Measurements from ENCODE around the gene GAN.

GAN gene

DNA sequence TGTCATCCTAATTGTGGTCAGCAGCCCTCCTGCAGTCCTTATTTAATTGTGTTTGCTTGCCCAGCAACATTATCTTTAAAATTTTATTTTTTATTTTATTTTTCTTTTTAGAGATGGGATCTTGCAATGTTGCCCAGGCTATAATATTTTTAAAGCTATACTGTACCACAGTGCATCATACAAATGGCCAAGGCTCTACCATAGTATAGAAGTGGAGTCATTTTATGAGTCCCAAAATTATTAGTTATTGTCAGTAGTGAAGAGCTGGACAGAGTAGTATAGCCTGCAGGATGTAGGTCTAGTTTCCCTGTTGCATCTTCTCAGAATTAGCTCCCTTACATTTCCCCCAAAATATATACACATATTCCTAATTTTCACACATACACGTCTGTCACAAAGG, 44.1 kb downstream of the GAN start:
- no peak for DNase-seq

DNA sequence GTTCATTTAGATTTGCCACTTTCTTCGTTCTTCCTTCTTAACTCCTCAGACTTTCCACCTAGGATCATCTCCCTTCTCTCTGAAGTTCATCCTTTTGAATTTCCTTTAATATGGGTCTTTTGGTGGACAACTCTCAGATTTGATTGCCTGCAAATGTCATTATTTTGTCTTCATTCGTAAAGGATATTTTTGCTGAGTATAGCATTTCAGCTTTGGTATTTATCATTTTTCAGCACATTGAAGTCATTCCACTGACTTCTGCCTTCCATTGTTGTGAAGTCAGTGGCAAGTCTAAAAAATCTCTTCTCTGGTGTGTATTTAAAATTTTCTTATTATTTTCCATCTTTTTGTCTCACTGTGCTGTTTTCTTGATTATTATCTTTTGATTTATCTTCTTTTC, 45.4 kb downstream of the GAN start:
- no peak for DNase-seq

DNA sequence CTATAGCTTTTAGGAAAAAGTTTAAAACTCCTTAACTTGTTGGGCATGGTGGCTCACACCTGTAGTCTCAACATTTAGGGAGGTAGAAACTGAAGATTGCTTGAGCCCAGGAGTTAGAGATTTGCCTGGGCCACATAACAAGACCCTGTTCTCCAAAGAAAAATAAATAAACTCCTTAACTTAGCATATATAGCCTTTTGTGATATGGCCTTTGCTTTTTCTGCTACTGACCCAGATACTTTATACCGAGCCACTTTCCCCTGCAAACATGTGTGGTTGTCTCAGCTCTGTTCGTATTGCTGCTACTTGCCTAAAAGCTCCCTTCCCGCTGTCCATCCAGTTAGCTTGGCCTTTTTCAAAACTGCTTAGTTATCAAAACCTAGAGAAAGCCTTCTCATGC, 51.0 kb downstream of the GAN start:
- DNase-seq: no peak

DNA sequence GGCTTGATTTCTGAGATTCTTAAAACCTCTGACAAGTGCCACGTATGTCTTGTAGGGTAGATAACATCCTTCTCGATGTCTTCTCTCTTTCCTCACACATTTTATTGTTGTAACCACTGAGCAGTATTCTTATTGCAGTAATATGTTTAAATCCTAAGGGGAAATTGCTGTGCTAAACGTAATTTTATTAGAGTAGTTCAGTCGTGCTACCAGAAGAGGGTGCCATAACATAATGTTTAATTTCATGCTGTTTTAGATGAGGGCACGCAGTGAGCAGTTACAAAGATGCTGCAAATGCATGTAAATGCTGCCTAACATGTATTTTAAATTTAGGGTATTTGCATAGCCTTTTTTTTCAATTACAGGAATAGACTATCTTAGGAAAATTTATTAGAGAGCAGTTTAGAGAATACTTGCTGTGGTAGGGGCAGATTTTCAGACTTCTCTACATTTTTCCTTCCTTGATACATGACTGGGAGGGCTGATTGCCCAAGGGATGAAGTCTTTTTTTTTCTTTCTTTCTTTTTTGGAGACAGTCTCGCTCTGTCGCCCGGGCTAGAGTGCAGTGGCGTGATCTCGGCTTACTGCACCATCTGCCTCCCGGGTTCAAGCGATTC, 51.7 kb downstream of the GAN start:
- DNase-seq: peak; percentile 51

DNA sequence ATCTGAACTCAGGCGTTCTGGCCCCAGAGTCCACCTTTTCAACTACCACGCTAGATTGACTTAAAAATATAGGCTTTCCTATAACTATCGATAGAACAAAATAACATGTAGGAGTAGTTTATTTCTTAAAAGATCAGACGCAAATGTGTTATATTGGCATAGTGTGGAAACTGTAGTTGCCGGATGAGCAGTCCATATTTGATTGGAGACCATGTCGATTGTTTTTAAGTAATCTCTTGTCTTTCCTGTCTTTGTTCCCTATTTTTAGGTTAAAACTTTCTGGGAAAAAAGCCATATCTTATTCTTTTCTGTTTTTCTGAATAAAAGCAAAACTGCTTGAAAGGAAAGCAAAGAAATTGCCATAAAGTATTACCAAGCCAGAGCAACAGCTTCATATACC, 53.1 kb downstream of the GAN start:
- no peak for DNase-seq

DNA sequence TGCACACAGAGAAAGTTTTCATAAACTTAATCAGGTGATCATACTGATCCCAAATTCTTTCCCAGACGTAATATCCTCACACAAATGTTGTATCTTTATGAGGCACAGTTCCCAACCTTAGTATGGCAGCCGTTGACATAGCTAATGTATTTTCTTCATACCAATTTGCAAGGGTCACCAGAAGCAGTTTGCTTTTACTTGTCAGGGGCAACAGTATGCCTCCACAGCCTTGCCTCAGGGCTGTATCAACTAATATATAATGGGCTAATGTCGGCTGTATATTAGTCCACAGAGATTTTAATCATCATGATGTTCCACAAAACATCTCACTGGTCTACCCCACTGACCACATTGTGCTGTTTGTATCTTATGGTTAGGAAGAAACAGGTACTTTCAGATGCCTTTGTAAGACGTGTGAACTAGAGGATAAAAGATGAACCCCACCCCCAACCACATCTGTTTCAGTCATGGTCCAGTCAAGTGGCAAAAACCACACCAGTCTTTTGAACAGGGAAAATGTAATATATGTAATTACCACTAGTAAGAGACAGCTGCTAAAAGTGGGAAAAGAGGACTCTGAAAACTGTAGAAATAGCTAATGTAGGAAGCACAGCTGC, 55.2 kb downstream of the GAN start:
- DNase-seq: no peak

DNA sequence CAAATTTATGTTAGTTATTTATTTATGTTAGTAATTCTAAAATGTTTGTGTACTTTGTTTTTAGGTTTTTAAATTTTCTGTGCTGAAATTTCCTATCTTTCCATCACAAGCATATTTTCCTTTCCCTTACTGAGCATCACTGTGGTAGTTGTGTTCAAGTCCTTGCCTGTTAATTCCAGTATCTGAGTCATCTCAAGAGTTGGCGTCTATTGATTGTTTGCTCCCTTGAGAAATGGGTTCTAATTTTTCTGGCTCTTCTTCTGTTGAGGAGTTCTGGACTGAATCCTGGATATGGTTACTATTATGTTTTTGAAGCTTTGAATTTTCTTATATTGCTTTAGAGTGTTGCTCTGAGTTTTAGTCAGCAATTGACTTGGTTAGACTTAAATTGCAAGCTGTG, 56.3 kb downstream of the GAN start:
- DNase-seq: no peak

DNA sequence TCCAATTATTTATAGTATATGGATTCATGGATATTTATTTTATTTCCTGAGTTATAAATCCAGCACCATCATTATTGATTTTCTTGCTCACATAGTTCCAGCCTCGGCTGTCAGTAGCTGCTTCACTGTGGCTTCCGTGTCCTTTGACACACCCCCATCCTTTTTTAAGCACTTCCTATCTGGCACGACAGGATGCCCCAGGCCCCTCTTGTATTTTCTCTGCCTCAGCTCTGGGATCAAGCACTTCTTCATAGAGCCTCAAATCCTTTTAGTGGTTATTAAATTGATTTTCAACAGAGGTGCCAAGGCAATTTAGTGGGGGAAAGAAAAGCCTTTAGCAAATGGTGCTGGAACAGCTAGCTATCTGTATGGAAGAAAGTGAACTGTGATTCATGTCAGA, 59.8 kb downstream of the GAN start:
- DNase-seq: no peak

DNA sequence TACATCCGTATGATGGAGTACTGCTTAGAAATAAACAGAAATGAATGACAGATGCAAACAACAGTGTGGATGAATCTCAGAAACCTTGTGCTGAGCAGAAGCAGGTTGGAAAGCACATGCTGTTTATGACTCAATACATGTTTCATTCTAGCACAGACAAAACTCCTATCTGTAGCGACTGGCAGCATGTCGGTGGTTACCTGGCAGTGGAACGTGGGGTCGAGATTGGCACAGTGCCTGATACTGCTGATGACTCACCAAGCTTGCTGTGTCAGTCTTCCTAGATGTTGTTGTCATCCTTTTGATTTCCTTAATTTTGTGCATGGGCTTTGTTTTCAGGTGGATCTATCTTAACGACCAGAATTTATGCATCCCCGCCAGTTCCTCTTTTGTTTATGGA, 62.1 kb downstream of the GAN start:
- no peak for DNase-seq

DNA sequence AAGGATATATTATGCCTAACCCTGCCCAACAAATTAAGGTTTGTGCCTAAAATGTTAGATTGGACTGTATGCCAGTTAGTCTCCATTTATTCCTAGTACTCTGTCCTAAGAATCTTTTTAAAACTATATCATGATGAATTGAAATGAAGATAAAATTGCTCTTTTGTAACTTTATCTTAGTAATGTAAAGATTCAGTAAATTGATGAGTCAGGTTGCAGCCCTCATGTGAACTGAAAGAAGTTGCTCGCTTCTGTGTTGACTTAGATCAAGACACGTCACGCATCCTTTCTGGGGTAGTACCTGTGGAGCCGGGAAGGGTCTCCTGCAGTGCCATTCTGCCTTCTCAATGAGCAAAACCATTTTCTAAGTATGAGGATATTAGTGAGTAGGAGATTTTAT, 63.3 kb downstream of the GAN start:
- no peak for DNase-seq

DNA sequence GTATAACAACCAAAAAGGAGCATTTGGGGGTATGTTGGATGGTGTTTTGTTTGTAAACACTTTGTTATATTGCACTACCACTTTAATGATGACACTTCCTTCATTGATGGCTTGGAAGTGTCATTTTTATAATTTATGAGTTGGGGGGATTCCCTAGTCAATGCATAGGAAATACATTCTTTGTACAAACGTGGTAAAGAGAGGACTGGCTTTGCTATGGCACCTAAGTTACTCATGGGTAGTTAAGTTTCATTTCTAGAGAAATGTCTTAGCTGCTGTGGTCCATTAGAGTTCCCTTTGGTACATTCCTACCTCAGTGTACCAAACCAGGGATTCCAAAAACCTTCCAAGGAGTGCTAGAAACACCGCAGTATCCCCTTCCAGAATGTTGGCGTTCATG, 66.2 kb downstream of the GAN start:
- DNase-seq: no peak

DNA sequence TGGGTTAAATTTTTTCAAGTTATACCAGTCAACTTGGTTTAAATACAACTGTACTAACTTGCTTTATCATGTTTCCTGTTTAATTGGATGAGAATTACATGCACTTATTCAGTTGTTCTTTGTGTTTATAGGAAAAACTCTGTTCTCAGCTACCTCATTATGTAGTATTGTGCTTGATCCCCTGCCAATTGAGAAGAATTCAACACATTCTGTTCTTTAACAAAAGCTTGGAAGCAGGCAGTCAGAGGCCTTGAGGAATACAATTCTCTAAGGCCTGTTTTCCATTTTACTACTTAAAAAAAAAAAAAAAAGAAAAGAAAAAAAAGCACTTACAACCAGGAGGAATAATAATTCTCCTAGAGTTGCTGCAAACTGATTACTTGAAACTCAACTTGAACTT, 69.2 kb downstream of the GAN start:
- DNase-seq: peak; percentile 33

DNA sequence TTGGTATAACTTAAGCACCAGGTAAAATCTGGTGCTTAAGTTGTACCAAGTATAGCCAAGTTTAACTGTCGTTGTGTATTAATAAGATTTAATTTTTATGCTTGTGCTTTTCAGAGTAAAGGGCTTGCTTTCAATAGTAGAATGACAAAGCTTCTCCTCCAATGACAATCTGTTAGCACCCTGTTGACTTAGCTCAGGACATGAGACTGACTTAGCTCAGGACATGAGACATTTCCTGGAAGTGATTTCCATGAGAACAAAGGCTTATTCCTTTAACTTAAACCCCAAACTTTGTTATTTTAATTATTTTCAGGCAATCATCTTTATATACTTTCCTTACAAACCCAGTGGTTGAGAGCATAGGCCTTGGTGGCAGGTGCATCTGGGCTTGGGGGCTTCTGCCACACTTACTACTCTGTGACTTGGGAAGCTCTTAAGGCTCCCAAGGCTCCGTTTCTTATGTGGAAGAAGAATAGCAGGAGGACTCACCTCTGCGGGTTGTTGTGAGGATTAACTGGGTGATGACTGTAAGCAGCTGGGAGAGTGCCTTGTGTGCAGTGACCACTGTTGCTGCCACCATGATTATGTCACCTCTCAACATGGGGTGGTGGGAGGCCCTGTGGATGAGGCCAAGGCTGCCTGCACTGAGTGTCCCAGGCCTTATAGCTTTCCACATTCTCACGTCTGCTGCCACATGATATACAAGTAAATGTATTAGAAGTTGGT, 70.4 kb downstream of the GAN start:
- DNase-seq: no peak

DNA sequence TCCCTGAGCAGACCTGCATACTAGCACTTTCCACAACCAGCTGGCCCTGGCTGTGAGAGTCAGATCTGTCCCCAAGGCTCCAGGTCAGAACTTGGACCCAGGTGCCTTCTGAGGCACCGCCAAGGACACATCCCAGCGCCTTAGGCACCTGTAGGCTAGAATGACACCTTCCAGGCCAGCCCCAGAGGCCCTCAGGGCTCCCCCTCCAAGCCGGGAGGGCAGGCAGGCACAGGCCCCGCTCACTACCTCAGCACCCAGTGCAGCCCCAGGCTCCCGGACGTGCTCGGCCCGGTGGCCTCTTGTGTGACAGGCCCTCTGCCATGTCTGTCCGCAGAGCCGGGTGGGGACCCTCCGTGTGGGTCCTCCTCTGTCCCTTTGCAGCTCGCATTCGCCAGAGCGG, 73.6 kb downstream of the GAN start:
- DNase-seq: no peak

DNA sequence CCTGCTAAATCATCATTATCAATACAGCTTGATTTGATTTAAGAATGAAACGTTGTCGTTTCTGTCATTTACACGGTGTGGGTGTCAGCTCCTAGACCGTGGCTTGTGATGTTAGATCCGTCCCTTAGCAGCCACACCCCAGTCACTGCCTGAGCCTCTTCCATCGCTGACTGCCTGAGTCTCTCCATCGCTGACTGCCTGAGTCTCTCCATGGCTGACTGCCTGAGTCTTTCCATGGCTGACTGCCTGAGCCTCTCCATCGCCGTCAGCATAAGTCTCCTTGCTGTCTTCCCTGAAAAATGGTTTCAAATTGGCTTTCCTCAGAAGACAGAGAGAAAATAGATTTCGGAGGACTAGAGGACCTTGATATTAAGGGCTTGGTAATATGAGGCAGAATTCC, 76.1 kb downstream of the GAN start:
- no peak for DNase-seq

DNA sequence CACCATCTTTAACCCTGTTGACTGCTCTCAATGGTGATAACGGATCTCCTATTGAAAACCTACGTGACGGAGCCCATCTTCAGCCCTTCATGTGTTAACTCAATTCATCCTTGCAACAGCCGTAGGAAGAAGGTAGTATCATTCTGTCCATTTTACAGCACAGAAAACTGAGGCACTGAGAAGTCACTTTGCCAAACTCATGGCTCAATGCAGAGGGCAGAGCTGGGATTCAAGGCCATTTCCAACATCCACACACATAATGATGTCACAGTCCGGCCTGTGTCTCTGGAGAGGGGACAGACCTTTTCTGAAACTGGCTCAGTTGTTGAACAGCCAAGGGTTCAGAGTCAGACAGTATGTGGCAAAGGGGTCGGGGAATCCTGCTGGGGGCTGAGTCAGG, 77.2 kb downstream of the GAN start:
- DNase-seq: no peak

DNA sequence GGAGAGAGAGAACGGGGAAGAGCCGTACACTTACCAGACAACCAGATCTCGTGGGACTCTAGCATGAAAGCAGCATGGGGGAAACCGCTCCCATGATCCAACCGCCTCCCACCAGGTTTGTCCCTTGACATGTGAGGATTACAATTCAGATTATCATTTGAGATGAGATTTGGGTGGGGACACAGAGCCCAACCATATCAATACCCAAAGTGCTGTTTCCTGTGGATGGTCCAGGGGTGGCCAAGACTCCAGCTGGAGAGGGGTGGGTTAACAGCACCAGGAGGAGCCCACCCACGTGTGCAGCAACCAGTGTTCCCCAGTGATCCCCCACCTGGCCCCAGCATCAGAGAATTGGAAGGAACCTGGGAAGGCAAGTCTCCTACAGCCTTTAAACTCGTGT, 79.7 kb downstream of the GAN start:
- DNase-seq: no peak

DNA sequence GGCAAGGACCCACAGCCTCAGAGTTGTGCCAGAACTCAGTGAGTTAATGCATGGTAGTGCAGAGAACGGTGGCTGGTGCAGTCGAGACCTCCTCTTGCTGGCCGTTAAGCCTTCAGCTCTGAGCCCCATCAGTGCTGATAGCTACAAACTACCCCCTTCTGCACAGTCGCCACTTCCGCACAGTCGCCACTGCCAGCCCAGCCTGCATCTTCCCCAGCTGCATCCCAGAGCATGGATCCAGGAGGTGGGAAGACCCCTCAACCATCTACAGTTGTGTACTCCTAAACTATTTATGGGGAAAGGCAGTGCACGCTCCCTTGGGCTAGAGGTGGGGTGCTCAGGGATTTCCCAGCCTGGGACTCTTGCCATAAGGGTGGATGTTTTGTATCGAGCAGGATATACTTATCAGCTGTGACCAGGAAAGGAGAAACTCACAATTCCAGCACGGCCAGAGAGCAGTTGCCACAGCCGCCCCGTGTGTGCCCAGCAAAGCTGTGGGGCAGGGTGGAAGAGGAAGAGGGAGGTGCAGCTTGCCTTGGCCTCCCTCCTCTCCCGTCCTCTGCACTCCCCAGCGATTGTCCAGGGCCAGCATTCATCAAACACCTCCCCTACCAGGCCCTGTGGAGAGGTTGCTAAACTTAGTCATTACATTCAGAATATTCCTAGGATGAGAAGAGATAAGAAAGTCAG, 80.3 kb downstream of the GAN start:
- DNase-seq: no peak

DNA sequence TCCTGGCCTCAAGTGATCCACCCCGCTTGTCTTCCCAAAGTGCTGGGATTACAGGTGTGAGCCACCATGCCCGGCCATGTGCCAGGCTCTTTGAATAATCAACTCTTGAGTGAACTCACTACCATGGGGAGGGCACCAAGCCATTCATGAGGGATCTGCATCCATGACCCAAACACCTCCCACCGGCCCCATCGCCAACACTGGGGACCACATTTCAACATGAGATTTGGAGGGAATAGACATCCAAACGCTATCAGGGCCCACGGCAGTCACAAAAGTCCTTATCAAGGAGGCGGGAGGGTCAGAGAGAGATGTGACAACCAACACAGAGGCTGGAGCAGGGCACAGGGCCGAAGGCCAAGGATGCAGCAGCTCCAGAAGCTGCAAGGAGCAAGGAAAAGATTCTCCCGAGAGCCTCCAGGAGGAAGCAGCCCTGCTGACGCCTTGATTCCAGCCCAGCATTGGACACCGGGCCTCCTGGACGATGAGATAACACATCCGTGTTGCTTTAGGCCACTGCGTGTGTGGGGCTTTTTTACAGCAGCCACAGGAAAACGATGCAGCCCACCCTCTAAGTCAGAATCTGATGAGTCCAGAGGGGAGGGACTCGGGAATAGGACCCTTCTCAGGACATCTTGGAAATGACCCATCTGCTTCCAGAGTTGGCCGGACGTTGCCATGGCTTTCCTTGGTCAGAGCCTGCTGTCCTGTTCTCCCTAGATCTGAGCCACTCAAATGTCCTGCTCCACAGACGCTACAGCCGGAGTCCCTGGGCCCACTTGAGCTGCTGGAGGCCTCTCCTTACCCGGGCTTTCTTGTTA, 82.5 kb downstream of the GAN start:
- DNase-seq: no peak

DNA sequence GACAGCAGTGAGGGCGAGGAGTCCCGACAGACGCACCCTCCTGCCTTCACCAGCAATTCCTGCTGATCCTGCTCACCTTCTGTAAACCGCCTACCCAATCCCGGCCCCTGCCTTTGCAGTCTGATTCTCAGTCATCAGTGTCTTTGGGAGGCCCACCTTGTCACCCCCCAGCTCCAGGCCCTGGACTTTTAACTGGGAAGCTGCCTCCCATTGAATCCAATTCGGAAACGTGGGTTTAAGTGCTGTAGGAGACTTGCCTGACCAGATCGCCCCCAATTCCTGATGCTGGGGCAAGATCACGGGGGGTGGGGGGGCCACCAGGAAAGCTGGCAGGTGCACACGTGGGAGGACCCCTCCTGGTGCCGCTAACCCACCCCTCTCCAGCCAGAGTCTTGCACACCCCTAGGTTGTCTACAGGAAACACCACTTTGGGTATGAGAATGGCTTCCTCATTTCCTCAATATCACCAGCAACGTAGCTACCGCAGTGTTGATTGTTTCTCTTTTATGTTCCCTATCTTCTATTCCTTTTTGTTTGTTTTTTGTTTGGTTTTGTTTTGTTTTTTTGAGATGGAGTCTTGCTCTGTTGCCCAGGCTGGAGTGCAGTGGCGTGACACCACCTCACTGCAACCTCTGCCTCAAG, 83.2 kb downstream of the GAN start:
- no peak for DNase-seq

DNA sequence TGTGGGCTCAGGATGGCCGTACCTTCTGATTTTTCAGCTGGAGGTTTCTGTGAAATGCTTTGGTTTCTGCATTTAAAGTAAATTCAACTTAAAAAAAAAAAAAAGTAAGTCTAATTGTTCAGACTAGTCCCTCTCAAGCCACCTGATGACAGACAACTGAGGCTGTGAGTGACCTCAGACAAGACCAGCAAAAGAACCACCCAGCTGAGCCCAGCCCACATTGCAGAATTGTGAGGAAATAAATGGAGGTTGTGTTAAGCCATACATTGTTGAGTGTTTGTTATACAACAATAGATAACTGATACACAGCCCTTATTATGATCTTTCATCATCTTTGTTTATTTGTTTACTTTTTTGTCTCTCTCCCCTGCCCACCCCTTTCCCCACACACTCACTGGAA, 85.1 kb downstream of the GAN start:
- no peak for DNase-seq
